Liver (tissue), 9 donors: Measurements from ENCODE around the gene FLOT2. TPM values are rescaled to one million over a fixed set of nuclear protein-coding genes. Genes with fewer than 3 reads are reported as not detected.
A peak's percentile ranks its signal among the peaks of the same experiment; 100 is the strongest.

Source experiments
- DNase-seq: peaks from one replicate; pipeline ENCODE4 v3.0.0-alpha.2; 2017; ENCODE audit warnings: low spot score
- H3K27ac ChIP-seq, 2 donors: one replicate each; pipeline ENCODE4 v1.7.0; 2013; ENCODE audit warnings: inconsistent platforms in 2 of 2, low read length in 2 of 2, control low read depth in 1 of 2, low read depth in 1 of 2, mild to moderate bottlenecking in 1 of 2
- H3K27me3 ChIP-seq, 4 donors: one replicate each; pipeline versions ENCODE4 v1.6.1 to v1.7.0; 2013; ENCODE audit warnings: low read length in 3 of 4, inconsistent platforms in 1 of 4, mild to moderate bottlenecking in 1 of 4, moderate library complexity in 1 of 4; ENCODE audit not compliant: control insufficient read depth in 4 of 4, insufficient read depth in 4 of 4
- H3K36me3 ChIP-seq, 4 donors: one replicate each; pipeline versions ENCODE4 v1.6.1 to v1.7.0; 2013; ENCODE audit warnings: low read length in 3 of 4, mild to moderate bottlenecking in 3 of 4, low read depth in 1 of 4, moderate library complexity in 1 of 4; ENCODE audit not compliant: control insufficient read depth in 4 of 4, insufficient read depth in 3 of 4
- H3K4me1 ChIP-seq, 4 donors: one replicate each; pipeline versions ENCODE4 v1.6.1 to v1.7.0; 2013; ENCODE audit warnings: low read length in 3 of 4, mild to moderate bottlenecking in 3 of 4, moderate library complexity in 1 of 4; ENCODE audit not compliant: control insufficient read depth in 4 of 4, insufficient read depth in 4 of 4
- H3K4me3 ChIP-seq, 3 donors: one replicate each; pipeline versions ENCODE4 v1.6.1 to v1.7.0; 2013; ENCODE audit warnings: low read length in 3 of 3, control low read depth in 1 of 3, low read depth in 1 of 3, mild to moderate bottlenecking in 1 of 3
- H3K9ac ChIP-seq, 2 donors: one replicate each; pipeline ENCODE4 v1.7.0; 2013; ENCODE audit warnings: low read length in 2 of 2, mild to moderate bottlenecking in 2 of 2, moderate library complexity in 2 of 2, control low read depth in 1 of 2, low read depth in 1 of 2
- H3K9me3 ChIP-seq, 4 donors: one replicate each; pipeline versions ENCODE4 v1.6.1 to v1.7.0; 2013; ENCODE audit warnings: low read length in 3 of 4; ENCODE audit not compliant: control insufficient read depth in 4 of 4
- ATF3 ChIP-seq: IDR thresholded peaks from 2 replicates; pipeline ENCODE4 v1.6.1; 2016; ENCODE audit warnings: antibody characterized with exemption
- CTCF ChIP-seq: fragments of 150-350 bp; IDR thresholded peaks from 2 replicates; pipeline ENCODE4 v1.5.1; 2017; ENCODE audit warnings: improper control_type of control experiment, low read depth, low read length; ENCODE audit not compliant: missing input control
- EGR1 ChIP-seq, 2 donors: IDR thresholded peaks; 2 replicates each; pipeline ENCODE4 v1.6.1; 2016 to 2018; ENCODE audit warnings: antibody characterized with exemption in 2 of 2, low read depth in 2 of 2
- FOXA1 ChIP-seq: IDR thresholded peaks from 2 replicates; pipeline ENCODE4 v1.6.1; 2016; ENCODE audit warnings: antibody characterized with exemption
- GABPA ChIP-seq, 2 donors: IDR thresholded peaks in 1 of 2; conservative IDR thresholded peaks in 1 of 2; 2 replicates each; pipeline ENCODE4 v1.6.1; 2016; ENCODE audit warnings: antibody characterized with exemption in 2 of 2, mild to moderate bottlenecking in 1 of 2, moderate library complexity in 1 of 2
- NR2F2 ChIP-seq: IDR thresholded peaks from 2 replicates; pipeline ENCODE4 v1.6.1; 2016; ENCODE audit warnings: antibody characterized with exemption
- RAD21 ChIP-seq, 2 donors: IDR thresholded peaks; 2 replicates each; pipeline ENCODE4 v1.6.1; 2016; ENCODE audit warnings: antibody characterized with exemption in 2 of 2, mild to moderate bottlenecking in 2 of 2
- RXRA ChIP-seq, 2 donors: IDR thresholded peaks; 2 replicates each; pipeline ENCODE4 v1.6.1; 2017 to 2018; ENCODE audit warnings: antibody characterized with exemption in 2 of 2, mild to moderate bottlenecking in 1 of 2
- SP1 ChIP-seq: IDR thresholded peaks from 2 replicates; pipeline ENCODE4 v1.6.1; 2018; ENCODE audit warnings: antibody characterized with exemption, mild to moderate bottlenecking
- YY1 ChIP-seq: IDR thresholded peaks from 2 replicates; pipeline ENCODE4 v1.6.1; 2016; ENCODE audit warnings: antibody characterized with exemption, mild to moderate bottlenecking
- WGBS: extraction: QIAGEN DNeasy Blood & Tissue Kit; methylation state at CpG from one replicate; pipeline ENCODE4 v1.1.7; 2013; 5-methylcytosine and 5-hydroxymethylcytosine counted together
- polyA plus RNA-seq, 2 donors: library from polyadenylated mRNA; stranded (reverse) in 1 of 2; unstranded in 1 of 2; fragments of 200-250 nt in 1 of 2; fragments of >200 nt in 1 of 2; fragmentation: Nextera tagmentation in 1 of 2; extraction: Ambion mirVana in 1 of 2; gene quantifications; one replicate each; pipeline versions ENCODE4 v1.2.1 to v1.2.3, GENCODE V29; 2013 to 2015
- total RNA-seq, 2 donors: library from RNA; depleted of rRNA; stranded (reverse); fragments of >200 nt; gene quantifications; one replicate each; pipeline ENCODE4 v1.2.3, GENCODE V29; 2014
- donor health status: healthy.
- donor health status: healthy.
- donor health status: healthy.
- donor health status: healthy.
- donor health status: healthy.

FLOT2 gene
- total and polyA plus RNA-seq, 4 donors: 61.6 to 100 (median 69.4) TPM

- TF ChIP-seq CTCF (no peak), YY1 (no peak), SP1 (no peak), RXRA (IDR thresholded peaks at IDR 0.05) (no peak), ATF3 (no peak), NR2F2 (no peak), FOXA1 (no peak), RAD21 (IDR thresholded peaks at IDR 0.05) (no peak), GABPA (IDR thresholded peaks at IDR 0.05 in 1 of 2, conservative IDR thresholded peaks at IDR 0.05 in 1 of 2) (no peak)
Measured at GRCh38 chr17:28880572-28880945, 17.0 kb downstream of the FLOT2 start (continued).

GRCh38 chr17:28879886-28880571 lies 17.5 kb downstream of the FLOT2 start:
- no peak for DNase-seq
- Histone ChIP-seq H3K27ac (no peak overlapping the region), H3K9ac (no peak overlapping the region), H3K4me3 (no peak overlapping the region), H3K27me3 (no peaks in the 10 kb centered on the region), H3K9me3 (no peaks in the 10 kb centered on the region), H3K36me3 (peaks cover 34 to 65% (median 45%) of the 10 kb centered on the region in 4 donors), H3K4me1 (no peaks in the 10 kb centered on the region)
- no peak for TF ChIP-seq CTCF
- WGBS: 78% methylated on average over 9 of the region's 9 CpGs

GRCh38 chr17:28878981-28879380 lies 18.6 kb downstream of the FLOT2 start:
- TF ChIP-seq EGR1 (IDR thresholded peaks at IDR 0.05; ENCODE audit: low read depth in 2 of 2) (no peak), CTCF (peak; percentile 12), RAD21 (IDR thresholded peaks at IDR 0.05) (peak in 1 of 2 donors; percentile 72), GABPA (IDR thresholded peaks at IDR 0.05 in 1 of 2, conservative IDR thresholded peaks at IDR 0.05 in 1 of 2) (no peak)
- H3K9me3 ChIP-seq: no peaks in the 10 kb centered on the region
- H3K4me3 ChIP-seq: no peak overlapping the region
- DNase-seq: no peak
- H3K36me3 ChIP-seq: peaks cover 30 to 55% (median 43%) of the 10 kb centered on the region in 4 donors
- no peaks in the 10 kb centered on the region for H3K27me3 ChIP-seq
- H3K27ac ChIP-seq: no peak overlapping the region
- no peaks in the 10 kb centered on the region for H3K4me1 ChIP-seq
- WGBS: 90% methylated on average over 4 of the region's 4 CpGs
- H3K9ac ChIP-seq: no peak overlapping the region
